Endometrium (tissue), 2 donors: ENCODE measurements around the gene ARHGAP18.
"Not testable (repeated sequence)": the region's sequence is repeated elsewhere in the genome, so short reads cannot be mapped to it uniquely, and the experiment has no call there.

Source experiments
- FAIRE-seq: peaks from 2 replicates; lab custom pipeline; 2012; peaks lifted over from hg19 to GRCh38; lab: Jason Lieb, UNC
- donor health status: control.
- donor health status: control.

ARHGAP18 gene

GRCh38 chr6:129578315-129578714 is 131.7 kb downstream of the ARHGAP18 start:
- FAIRE-seq: no peak

GRCh38 chr6:129577691-129578090 is 132.3 kb downstream of the ARHGAP18 start:
- no peak for FAIRE-seq

DNA sequence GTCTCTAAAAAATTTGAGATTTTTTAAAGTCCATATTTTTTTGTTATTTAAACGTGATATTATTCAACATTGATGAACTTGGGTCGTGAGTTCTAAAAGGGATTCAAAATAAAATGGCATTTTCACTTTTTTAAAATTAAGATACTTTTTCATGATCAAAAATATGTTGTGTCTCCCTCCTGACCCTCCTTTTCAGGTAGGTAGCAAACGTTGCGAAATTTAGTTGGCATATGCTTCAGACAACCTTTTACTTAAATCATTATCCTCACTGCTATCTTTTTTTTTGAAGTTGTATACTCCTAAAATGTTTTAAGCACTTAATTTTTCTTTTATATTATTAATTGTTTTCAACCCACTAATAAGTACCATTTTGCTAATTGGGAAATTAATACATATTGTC is 133.5 kb downstream of the ARHGAP18 start:
- FAIRE-seq: no peak

- FAIRE-seq: peak; percentile 86
These were observed 134.4 kb downstream of the ARHGAP18 start for GRCh38 chr6:129575378-129576118.

DNA sequence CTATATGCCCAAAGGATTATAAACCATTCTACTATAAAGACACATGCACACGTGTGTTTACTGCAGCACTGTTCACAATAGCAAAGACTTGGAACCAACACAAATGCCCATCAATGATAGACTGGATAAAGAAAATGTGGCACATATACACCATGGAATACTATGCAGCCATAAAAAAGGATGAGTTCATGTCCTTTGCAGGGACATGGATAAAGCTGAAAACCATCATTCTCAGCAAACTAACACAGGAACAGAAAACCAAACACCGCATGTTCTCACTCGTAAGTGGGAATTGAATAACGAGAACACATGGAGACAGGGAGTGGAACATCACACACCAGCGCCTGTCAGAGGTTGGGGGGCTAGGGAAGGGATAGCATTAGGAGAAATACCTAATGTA is 135.4 kb downstream of the ARHGAP18 start:
- not testable (repeated sequence) for FAIRE-seq

- FAIRE-seq: not testable (repeated sequence)
These were observed 139.0 kb downstream of the ARHGAP18 start for GRCh38 chr6:129570929-129571328.

- no peak for FAIRE-seq
These were observed 142.0 kb downstream of the ARHGAP18 start for GRCh38 chr6:129568015-129568414.

DNA sequence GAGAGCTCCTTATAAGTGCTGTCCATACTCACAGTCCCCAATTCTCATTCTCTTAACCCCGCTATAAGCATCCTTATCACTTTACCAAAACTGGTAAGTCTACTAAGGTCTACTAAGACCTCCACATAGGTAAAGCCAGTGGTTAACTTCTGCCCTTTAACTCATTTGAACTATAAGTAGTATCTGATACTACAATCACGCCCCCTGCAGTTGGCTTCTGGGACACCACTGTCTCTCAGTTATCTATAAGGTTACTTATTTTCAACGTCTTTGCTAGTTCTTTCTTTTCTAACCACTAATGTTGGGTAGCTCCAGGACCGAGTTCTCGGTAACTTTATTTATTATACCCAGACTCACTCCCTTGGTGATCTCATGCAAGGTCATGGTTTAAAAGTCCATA is 142.6 kb downstream of the ARHGAP18 start:
- no peak for FAIRE-seq

DNA sequence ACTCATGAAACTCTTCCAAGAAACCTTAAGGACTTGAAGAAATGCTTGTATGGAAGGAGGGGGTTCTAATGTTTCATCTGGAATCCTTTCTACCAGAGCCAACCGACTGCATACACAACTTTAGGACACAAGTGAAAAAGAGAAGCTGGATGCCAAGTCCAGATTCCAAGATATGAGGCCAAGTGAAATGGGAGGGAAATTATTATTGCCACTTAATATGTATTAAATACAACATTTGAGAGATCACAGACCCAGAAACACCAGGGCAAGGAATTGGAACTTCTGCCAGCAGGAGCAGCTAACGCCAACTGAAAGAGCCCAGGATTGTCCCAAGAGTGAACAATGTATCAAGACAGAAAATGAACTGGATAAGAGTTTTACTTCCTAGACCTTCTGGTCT is 144.2 kb downstream of the ARHGAP18 start:
- no peak for FAIRE-seq

- FAIRE-seq: no peak
These were observed 144.6 kb downstream of the ARHGAP18 start for GRCh38 chr6:129565366-129565765.

- no peak for FAIRE-seq
These were observed 151.7 kb downstream of the ARHGAP18 start for GRCh38 chr6:129558248-129558647.

GRCh38 chr6:129555206-129555832 is 154.7 kb downstream of the ARHGAP18 start:
- FAIRE-seq: no peak

GRCh38 chr6:129552413-129552812 is 157.6 kb downstream of the ARHGAP18 start:
- no peak for FAIRE-seq

DNA sequence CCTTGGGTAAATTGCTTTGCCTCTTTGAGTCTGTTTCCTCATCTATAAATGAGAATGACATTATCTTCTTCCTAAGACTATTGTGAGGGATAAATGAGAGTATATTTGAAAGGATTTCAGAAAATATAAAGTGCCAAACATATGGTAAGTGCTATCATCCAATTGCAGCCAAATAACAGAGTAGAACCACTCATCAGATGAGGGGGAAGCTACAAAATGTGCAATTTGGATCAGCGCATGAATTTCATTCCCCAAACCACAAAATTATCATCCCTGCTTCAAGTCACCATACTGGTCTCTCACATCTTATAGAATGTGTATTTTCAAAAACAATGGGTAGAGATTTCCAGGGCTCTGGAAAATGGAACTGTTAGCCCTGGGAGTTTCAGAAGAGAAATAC is 158.5 kb downstream of the ARHGAP18 start:
- FAIRE-seq: no peak

- no peak for FAIRE-seq
These were observed 163.3 kb downstream of the ARHGAP18 start for GRCh38 chr6:129546702-129547101.

GRCh38 chr6:129544892-129545612 is 164.9 kb downstream of the ARHGAP18 start:
- FAIRE-seq: no peak

DNA sequence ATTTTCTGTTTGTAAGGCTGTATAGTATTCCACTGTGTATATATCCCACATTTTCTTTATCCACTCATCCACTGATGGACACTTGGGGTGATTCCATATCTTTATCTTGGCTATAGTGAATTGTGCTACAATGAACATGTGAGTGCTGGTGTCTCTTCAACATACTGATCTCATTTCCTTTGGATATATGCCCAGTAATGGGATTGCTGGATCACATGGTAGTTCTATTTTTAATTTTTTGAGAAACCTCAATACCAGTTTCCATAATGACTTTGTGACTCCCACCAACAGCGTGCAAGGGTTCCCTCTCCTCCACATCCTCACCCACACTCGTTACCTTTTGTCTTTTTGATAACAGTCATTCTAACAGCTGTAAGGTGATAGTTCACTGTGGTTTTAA is 166.0 kb downstream of the ARHGAP18 start:
- no peak for FAIRE-seq

GRCh38 chr6:129542705-129543104 is 167.3 kb downstream of the ARHGAP18 start:
- no peak for FAIRE-seq

GRCh38 chr6:129539032-129539431 is 170.9 kb downstream of the ARHGAP18 start:
- no peak for FAIRE-seq

DNA sequence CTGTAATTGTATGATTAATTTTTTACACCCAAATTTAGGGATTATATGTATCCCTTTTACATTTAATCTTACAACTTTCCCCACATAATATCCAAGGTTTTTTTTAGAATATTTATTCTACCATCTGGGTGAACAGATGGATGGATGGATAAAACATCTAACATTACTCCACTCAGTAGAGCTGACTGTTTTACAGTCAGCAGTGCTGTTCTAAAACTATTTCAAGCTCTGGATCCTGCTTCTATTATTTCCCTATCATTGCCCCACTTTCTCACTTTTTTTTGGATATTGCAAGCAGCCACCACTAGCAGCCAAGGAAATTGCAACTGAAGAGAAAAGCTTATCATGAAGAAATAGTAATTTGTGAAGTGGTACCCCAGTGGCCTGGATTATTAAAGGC is 173.7 kb downstream of the ARHGAP18 start:
- no peak for FAIRE-seq

DNA sequence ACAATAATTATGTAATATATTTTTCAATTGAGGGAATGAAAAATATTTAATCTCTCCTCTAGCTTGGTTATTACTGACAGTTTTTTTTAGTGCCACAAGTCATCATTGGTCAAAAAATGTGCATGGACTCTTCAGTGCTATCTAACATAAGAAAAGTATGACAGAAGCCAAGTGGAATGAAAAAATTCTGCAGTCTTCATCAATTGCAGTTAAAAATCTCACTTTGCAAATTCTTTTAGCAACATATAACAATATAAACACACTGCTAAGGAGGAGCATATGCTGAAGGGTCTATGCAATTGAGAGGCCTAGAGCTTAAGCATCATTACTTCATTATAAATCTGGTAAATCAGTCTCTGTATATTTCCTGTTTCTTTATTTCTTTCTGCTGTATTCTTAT is 175.1 kb downstream of the ARHGAP18 start:
- FAIRE-seq: no peak
